Liver (tissue), 9 donors: ENCODE measurements around the gene TACC3. TPM values are rescaled to one million over a fixed set of nuclear protein-coding genes. Genes with fewer than 3 reads are reported as not detected.

ENCODE experiments used
- DNase-seq: peaks from one replicate; pipeline ENCODE4 v3.0.0-alpha.2; 2017; ENCODE audit warnings: low spot score
- H3K27ac ChIP-seq, 2 donors: one replicate each; pipeline ENCODE4 v1.7.0; 2013; ENCODE audit warnings: inconsistent platforms in 2 of 2, low read length in 2 of 2, control low read depth in 1 of 2, low read depth in 1 of 2, mild to moderate bottlenecking in 1 of 2
- H3K27me3 ChIP-seq, 4 donors: one replicate each; pipeline versions ENCODE4 v1.6.1 to v1.7.0; 2013; ENCODE audit warnings: low read length in 3 of 4, inconsistent platforms in 1 of 4, mild to moderate bottlenecking in 1 of 4, moderate library complexity in 1 of 4; ENCODE audit not compliant: control insufficient read depth in 4 of 4, insufficient read depth in 4 of 4
- H3K36me3 ChIP-seq, 4 donors: one replicate each; pipeline versions ENCODE4 v1.6.1 to v1.7.0; 2013; ENCODE audit warnings: low read length in 3 of 4, mild to moderate bottlenecking in 3 of 4, low read depth in 1 of 4, moderate library complexity in 1 of 4; ENCODE audit not compliant: control insufficient read depth in 4 of 4, insufficient read depth in 3 of 4
- H3K4me1 ChIP-seq, 4 donors: one replicate each; pipeline versions ENCODE4 v1.6.1 to v1.7.0; 2013; ENCODE audit warnings: low read length in 3 of 4, mild to moderate bottlenecking in 3 of 4, moderate library complexity in 1 of 4; ENCODE audit not compliant: control insufficient read depth in 4 of 4, insufficient read depth in 4 of 4
- H3K4me3 ChIP-seq, 3 donors: one replicate each; pipeline versions ENCODE4 v1.6.1 to v1.7.0; 2013; ENCODE audit warnings: low read length in 3 of 3, control low read depth in 1 of 3, low read depth in 1 of 3, mild to moderate bottlenecking in 1 of 3
- H3K9ac ChIP-seq, 2 donors: one replicate each; pipeline ENCODE4 v1.7.0; 2013; ENCODE audit warnings: low read length in 2 of 2, mild to moderate bottlenecking in 2 of 2, moderate library complexity in 2 of 2, control low read depth in 1 of 2, low read depth in 1 of 2
- H3K9me3 ChIP-seq, 4 donors: one replicate each; pipeline versions ENCODE4 v1.6.1 to v1.7.0; 2013; ENCODE audit warnings: low read length in 3 of 4; ENCODE audit not compliant: control insufficient read depth in 4 of 4
- CTCF ChIP-seq: fragments of 150-350 bp; IDR thresholded peaks from 2 replicates; pipeline ENCODE4 v1.5.1; 2017; ENCODE audit warnings: improper control_type of control experiment, low read depth, low read length; ENCODE audit not compliant: missing input control
- EGR1 ChIP-seq, 2 donors: IDR thresholded peaks; 2 replicates each; pipeline ENCODE4 v1.6.1; 2016 to 2018; ENCODE audit warnings: antibody characterized with exemption in 2 of 2, low read depth in 2 of 2
- FOXA1 ChIP-seq: IDR thresholded peaks from 2 replicates; pipeline ENCODE4 v1.6.1; 2016; ENCODE audit warnings: antibody characterized with exemption
- FOXA2 ChIP-seq: IDR thresholded peaks from 2 replicates; pipeline ENCODE4 v1.6.1; 2016; ENCODE audit warnings: antibody characterized with exemption
- GABPA ChIP-seq, 2 donors: IDR thresholded peaks in 1 of 2; conservative IDR thresholded peaks in 1 of 2; 2 replicates each; pipeline ENCODE4 v1.6.1; 2016; ENCODE audit warnings: antibody characterized with exemption in 2 of 2, mild to moderate bottlenecking in 1 of 2, moderate library complexity in 1 of 2
- HNF4A ChIP-seq, 2 donors: conservative IDR thresholded peaks; 2 replicates each; pipeline ENCODE4 v1.6.1; 2016; ENCODE audit warnings: antibody characterized with exemption in 2 of 2, mild to moderate bottlenecking in 2 of 2
- HNF4G ChIP-seq: IDR thresholded peaks from 2 replicates; pipeline ENCODE4 v1.6.1; 2016; ENCODE audit warnings: antibody characterized with exemption
- JUND ChIP-seq, 2 donors: IDR thresholded peaks; 2 replicates each; pipeline ENCODE4 v1.6.1; 2016; ENCODE audit warnings: antibody characterized with exemption in 2 of 2
- NR2F2 ChIP-seq: IDR thresholded peaks from 2 replicates; pipeline ENCODE4 v1.6.1; 2016; ENCODE audit warnings: antibody characterized with exemption
- RAD21 ChIP-seq, 2 donors: IDR thresholded peaks; 2 replicates each; pipeline ENCODE4 v1.6.1; 2016; ENCODE audit warnings: antibody characterized with exemption in 2 of 2, mild to moderate bottlenecking in 2 of 2
- REST ChIP-seq: IDR thresholded peaks from 2 replicates; pipeline ENCODE4 v1.6.1; 2016; ENCODE audit warnings: antibody characterized with exemption, mild to moderate bottlenecking
- RXRA ChIP-seq, 2 donors: IDR thresholded peaks; 2 replicates each; pipeline ENCODE4 v1.6.1; 2017 to 2018; ENCODE audit warnings: antibody characterized with exemption in 2 of 2, mild to moderate bottlenecking in 1 of 2
- SP1 ChIP-seq: IDR thresholded peaks from 2 replicates; pipeline ENCODE4 v1.6.1; 2018; ENCODE audit warnings: antibody characterized with exemption, mild to moderate bottlenecking
- TAF1 ChIP-seq: conservative IDR thresholded peaks from 2 replicates; pipeline ENCODE4 v1.6.1; 2016; ENCODE audit warnings: antibody characterized with exemption, mild to moderate bottlenecking
- YY1 ChIP-seq: IDR thresholded peaks from 2 replicates; pipeline ENCODE4 v1.6.1; 2016; ENCODE audit warnings: antibody characterized with exemption, mild to moderate bottlenecking
- ZBTB33 ChIP-seq: IDR thresholded peaks from 2 replicates; pipeline ENCODE4 v1.6.1; 2016; ENCODE audit warnings: antibody characterized with exemption
- WGBS: extraction: QIAGEN DNeasy Blood & Tissue Kit; methylation state at CpG from one replicate; pipeline ENCODE4 v1.1.7; 2013; 5-methylcytosine and 5-hydroxymethylcytosine counted together
- polyA plus RNA-seq, 2 donors: library from polyadenylated mRNA; stranded (reverse) in 1 of 2; unstranded in 1 of 2; fragments of 200-250 nt in 1 of 2; fragments of >200 nt in 1 of 2; fragmentation: Nextera tagmentation in 1 of 2; extraction: Ambion mirVana in 1 of 2; gene quantifications; one replicate each; pipeline versions ENCODE4 v1.2.1 to v1.2.3, GENCODE V29; 2013 to 2015
- total RNA-seq, 2 donors: library from RNA; depleted of rRNA; stranded (reverse); fragments of >200 nt; gene quantifications; one replicate each; pipeline ENCODE4 v1.2.3, GENCODE V29; 2014
- donor health status: healthy.
- donor health status: healthy.
- donor health status: healthy.
- donor health status: healthy.
- donor health status: healthy.

Gene TACC3
- total and polyA plus RNA-seq, 4 donors, result 1.4 to 38.9 (median 5.5) TPM

GRCh38 chr4:1773754-1774153 is 52.4 kb downstream of the TACC3 start:
- Histone ChIP-seq H3K9me3 (no peaks in the 10 kb centered on the region), H3K27me3 (no peaks in the 10 kb centered on the region), H3K4me1 (peaks cover 0 to 9% (median 3%) of the 10 kb centered on the region in 4 donors), H3K4me3 (no peak overlapping the region), H3K27ac (no peak overlapping the region), H3K9ac (no peak overlapping the region), H3K36me3 (no peaks in the 10 kb centered on the region)
- TF ChIP-seq CTCF (no peak), HNF4G (no peak), FOXA2 (no peak), FOXA1 (no peak), GABPA (IDR thresholded peaks at IDR 0.05 in 1 of 2, conservative IDR thresholded peaks at IDR 0.05 in 1 of 2) (no peak), REST (no peak)
- no peak for DNase-seq
- WGBS, result 92% methylated on average over 10 of the region's 10 CpGs

GRCh38 chr4:1775731-1776500 is 54.6 kb downstream of the TACC3 start:
- 74% methylated on average over 23 of the region's 23 CpGs for WGBS
- Histone ChIP-seq H3K9ac (no peak overlapping the region), H3K9me3 (no peaks in the 10 kb centered on the region), H3K4me1 (peaks cover 0 to 7% (median 3%) of the 10 kb centered on the region in 4 donors), H3K4me3 (no peak overlapping the region), H3K27ac (no peak overlapping the region), H3K36me3 (no peaks in the 10 kb centered on the region), H3K27me3 (no peaks in the 10 kb centered on the region)
- no peak for DNase-seq
- TF ChIP-seq TAF1, result no peak
- TF ChIP-seq ZBTB33, result no peak
- no peak for TF ChIP-seq YY1
- TF ChIP-seq CTCF, result no peak
- TF ChIP-seq REST, result no peak
- no peak for TF ChIP-seq GABPA (IDR thresholded peaks at IDR 0.05 in 1 of 2, conservative IDR thresholded peaks at IDR 0.05 in 1 of 2)
- TF ChIP-seq SP1, result no peak
- TF ChIP-seq RXRA (IDR thresholded peaks at IDR 0.05), result no peak
- TF ChIP-seq HNF4G, result no peak
- TF ChIP-seq HNF4A (conservative IDR thresholded peaks at IDR 0.05), result no peak
- TF ChIP-seq RAD21 (IDR thresholded peaks at IDR 0.05), result no peak
- no peak for TF ChIP-seq FOXA1
- TF ChIP-seq EGR1 (IDR thresholded peaks at IDR 0.05; ENCODE audit: low read depth in 2 of 2), result no peak
- no peak for TF ChIP-seq JUND (IDR thresholded peaks at IDR 0.05)
- TF ChIP-seq NR2F2, result no peak
- TF ChIP-seq FOXA2, result no peak
